ENCODE measurements around the gene ASIC4. TPM values are rescaled to one million over a fixed set of nuclear protein-coding genes. Genes with fewer than 3 reads are reported as not detected.

ASIC4 gene
- total RNA-seq, 3 donors from 2014 or later (not counting 1 experiment from before 2014, with no cell fraction given): 0.12 to 0.20 TPM; not detected in 1

- DNase-seq (no peak), ATAC-seq (no peak)
- WGBS (ENCODE audit: insufficient coverage): 89% methylated on average over 18 of the region's 18 CpGs
- no peaks in the 10 kb centered on the region for H3K9me3 ChIP-seq (ENCODE audit: control insufficient read depth, insufficient read depth, low read length)
- H3K4me3 ChIP-seq (ENCODE audit: low read length): no peak overlapping the region
- peaks cover 3% of the 10 kb centered on the region for H3K4me1 ChIP-seq (ENCODE audit: control insufficient read depth, insufficient read depth, low read length)
- no peaks in the 10 kb centered on the region for H3K9me3 Mint-ChIP-seq
- intact Hi-C loops (cut with micrococcal nuclease): no loop called here
- H3K36me3 Mint-ChIP-seq: no peaks in the 10 kb centered on the region
- no peak for TF ChIP-seq CTCF (IDR thresholded peaks at IDR 0.05)
- H3K4me1 Mint-ChIP-seq: peaks cover 5% of the 10 kb centered on the region in 2 donors
- no peaks in the 10 kb centered on the region for H3K27me3 ChIP-seq (ENCODE audit: control insufficient read depth, insufficient read depth, low read length)
- H3K27ac ChIP-seq (ENCODE audit: low read length): no peak overlapping the region
- H3K4me3 Mint-ChIP-seq: no peak overlapping the region
- H3K27me3 Mint-ChIP-seq (ENCODE audit: low read depth in 2 of 2): peaks cover 4 to 6% of the 10 kb centered on the region in 2 donors
- H3K36me3 ChIP-seq (ENCODE audit: control insufficient read depth, insufficient read depth, low read length): no peaks in the 10 kb centered on the region
- H3K27ac Mint-ChIP-seq: no peak overlapping the region
Observed at GRCh38 chr2:219473511-219473910, 40.8 kb upstream of the ASIC4 start.

GRCh38 chr2:219474285-219475060 is 39.8 kb upstream of the ASIC4 start:
- no peak for TF ChIP-seq CTCF (IDR thresholded peaks at IDR 0.05)
- Mint-ChIP-seq H3K27ac (no peak overlapping the region), H3K27me3 (ENCODE audit: low read depth in 2 of 2) (peaks cover 4 to 6% of the 10 kb centered on the region in 2 donors), H3K36me3 (no peaks in the 10 kb centered on the region), H3K4me3 (no peak overlapping the region), H3K9me3 (no peaks in the 10 kb centered on the region), H3K4me1 (peaks cover 5% of the 10 kb centered on the region in 2 donors)
- Histone ChIP-seq H3K4me1 (ENCODE audit: control insufficient read depth, insufficient read depth, low read length) (peaks cover 3% of the 10 kb centered on the region), H3K36me3 (ENCODE audit: control insufficient read depth, insufficient read depth, low read length) (no peaks in the 10 kb centered on the region), H3K9me3 (ENCODE audit: control insufficient read depth, insufficient read depth, low read length) (no peaks in the 10 kb centered on the region), H3K27ac (ENCODE audit: low read length) (no peak overlapping the region), H3K27me3 (ENCODE audit: control insufficient read depth, insufficient read depth, low read length) (no peaks in the 10 kb centered on the region), H3K4me3 (ENCODE audit: low read length) (no peak overlapping the region)
- intact Hi-C loops (cut with micrococcal nuclease): loop anchor here (5.0 kb wide), 1 partner anchor 58 kb away; no protein-coding TSS in a partner anchor
- DNase-seq: no peak
- WGBS (ENCODE audit: insufficient coverage): 87% methylated on average over 10 of the region's 11 CpGs
- no peak for ATAC-seq

- intact Hi-C loops (cut with micrococcal nuclease): loop anchor here (5.0 kb wide), 1 partner anchor 57 kb away; no protein-coding TSS in a partner anchor
- H3K4me1 ChIP-seq (ENCODE audit: control insufficient read depth, insufficient read depth, low read length): peaks cover 3% of the 10 kb centered on the region
- ATAC-seq (no peak), DNase-seq (no peak)
- TF ChIP-seq CTCF (IDR thresholded peaks at IDR 0.05): no peak
- Mint-ChIP-seq H3K27me3 (ENCODE audit: low read depth in 2 of 2) (peaks cover 4 to 6% of the 10 kb centered on the region in 2 donors), H3K4me3 (no peak overlapping the region), H3K9me3 (no peaks in the 10 kb centered on the region), H3K27ac (no peak overlapping the region), H3K36me3 (no peaks in the 10 kb centered on the region), H3K4me1 (peaks cover 5% of the 10 kb centered on the region in 2 donors)
- no peak overlapping the region for H3K4me3 ChIP-seq (ENCODE audit: low read length)
- no peaks in the 10 kb centered on the region for H3K9me3 ChIP-seq (ENCODE audit: control insufficient read depth, insufficient read depth, low read length)
- no peaks in the 10 kb centered on the region for H3K27me3 ChIP-seq (ENCODE audit: control insufficient read depth, insufficient read depth, low read length)
- 89% methylated on average over 6 of the region's 6 CpGs for WGBS (ENCODE audit: insufficient coverage)
- H3K27ac ChIP-seq (ENCODE audit: low read length): no peak overlapping the region
- H3K36me3 ChIP-seq (ENCODE audit: control insufficient read depth, insufficient read depth, low read length): no peaks in the 10 kb centered on the region
Observed at GRCh38 chr2:219475278-219475677, 39.0 kb upstream of the ASIC4 start.
